Amniotic stem cell (primary cell): ENCODE measurements around the gene TUT4.

Experiments
- DNase-seq: peaks from one replicate; lab custom pipeline; 2025; lab: John Stamatoyannopoulos, UW

The TUT4 gene

DNA sequence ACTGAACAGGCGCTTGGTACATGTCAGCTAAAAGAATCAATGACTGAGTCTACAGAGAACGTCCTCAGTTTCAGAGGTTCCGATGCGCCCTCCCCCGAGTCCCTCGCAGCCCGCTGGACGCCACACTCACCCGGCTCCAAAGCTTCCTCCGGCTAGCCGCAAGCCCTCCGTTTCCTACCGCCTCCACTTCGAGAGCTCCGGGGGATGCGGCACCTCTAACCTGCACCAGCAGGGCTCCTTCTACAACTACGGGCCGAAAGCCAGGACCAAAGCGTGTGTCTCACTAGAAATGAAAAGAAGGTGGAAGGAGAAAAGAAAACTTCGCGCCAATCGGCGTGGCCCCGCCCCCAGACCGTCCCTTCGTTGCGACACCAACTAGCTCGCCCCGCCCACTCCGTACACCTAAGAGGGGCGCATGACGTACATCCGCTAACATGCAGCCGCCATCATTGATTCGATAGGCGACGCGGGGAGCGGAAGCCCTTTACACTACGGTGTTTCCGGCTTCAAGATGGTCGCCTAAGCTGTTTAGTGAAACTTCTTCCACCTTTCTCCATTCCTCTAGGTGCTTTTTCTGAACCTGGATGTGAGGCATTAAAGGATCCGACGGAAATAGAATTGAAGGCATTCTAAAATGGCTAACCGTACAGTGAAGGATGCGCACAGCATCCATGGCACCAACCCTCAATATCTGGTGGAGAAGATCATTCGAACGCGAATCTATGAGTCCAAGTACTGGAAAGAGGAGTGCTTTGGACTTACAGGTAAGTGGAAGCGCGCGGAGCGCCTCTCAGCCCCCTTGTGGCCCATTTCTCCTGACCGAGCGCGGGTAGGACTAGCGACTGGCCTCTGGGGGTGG lies 148.5 kb downstream of the TUT4 start, which contains the start of the genes ORC1 and PRPF38A:
Gene ORC1 (minus strand): TSS at position 308 of the 859 bp plus-strand sequence. CDS start 2,200 bp downstream, outside the sequence.
Gene PRPF38A (plus strand): TSS at position 487 of the 859 bp plus-strand sequence. CDS start 148 bp downstream, at position 635.
- DNase-seq: peak; percentile 97

DNA sequence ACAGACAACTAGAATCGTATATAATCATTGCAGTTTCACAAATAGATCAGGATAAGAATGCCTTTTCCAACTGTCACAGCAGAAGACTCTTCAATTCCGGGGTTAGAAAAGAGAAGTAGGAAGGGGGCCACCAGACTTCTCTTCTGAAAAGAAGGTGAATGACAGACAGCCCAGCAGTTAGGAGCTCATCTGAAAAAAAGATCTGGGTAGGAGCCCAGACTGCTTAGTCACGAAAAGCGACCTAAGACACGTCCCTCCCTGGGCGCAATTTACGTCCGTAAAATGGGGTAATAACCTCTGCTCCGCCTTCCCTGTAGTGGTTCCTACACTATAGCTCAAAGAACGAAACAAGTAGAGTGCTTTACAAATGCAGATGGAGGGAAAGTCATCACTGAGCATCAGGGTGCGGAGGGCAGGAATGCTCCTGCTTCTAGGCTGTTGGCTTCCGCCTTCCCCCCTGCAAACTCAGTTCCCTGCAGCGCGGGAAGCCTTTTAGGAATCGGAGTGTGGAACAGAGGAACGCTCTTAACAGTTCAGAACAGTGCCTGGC lies 149.3 kb downstream of the TUT4 start:
- DNase-seq: peak; percentile 48

- DNase-seq: no peak
Measured at GRCh38 chr1:52402860-52403240, 150.0 kb downstream of the TUT4 start.

DNA sequence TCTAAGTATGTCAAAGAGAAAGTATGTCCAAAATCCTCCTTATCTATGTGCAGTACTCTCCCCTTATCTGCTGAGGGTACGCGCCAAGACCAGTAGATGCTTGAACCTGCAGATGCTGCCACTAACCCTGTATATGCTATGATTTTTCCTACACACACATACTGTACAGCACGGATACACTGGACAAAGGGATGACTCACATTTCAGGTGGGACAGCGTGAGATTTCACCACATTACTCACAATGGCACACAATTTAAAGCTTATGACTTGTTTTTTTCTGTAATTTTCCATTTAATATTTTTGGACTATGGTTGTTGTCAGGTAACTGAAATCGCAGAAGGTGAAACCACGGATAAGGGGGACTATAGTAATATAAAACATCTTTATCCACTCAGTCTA lies 152.8 kb downstream of the TUT4 start:
- DNase-seq: no peak

- DNase-seq: no peak
Measured at GRCh38 chr1:52399629-52400028, 153.3 kb downstream of the TUT4 start.

DNA sequence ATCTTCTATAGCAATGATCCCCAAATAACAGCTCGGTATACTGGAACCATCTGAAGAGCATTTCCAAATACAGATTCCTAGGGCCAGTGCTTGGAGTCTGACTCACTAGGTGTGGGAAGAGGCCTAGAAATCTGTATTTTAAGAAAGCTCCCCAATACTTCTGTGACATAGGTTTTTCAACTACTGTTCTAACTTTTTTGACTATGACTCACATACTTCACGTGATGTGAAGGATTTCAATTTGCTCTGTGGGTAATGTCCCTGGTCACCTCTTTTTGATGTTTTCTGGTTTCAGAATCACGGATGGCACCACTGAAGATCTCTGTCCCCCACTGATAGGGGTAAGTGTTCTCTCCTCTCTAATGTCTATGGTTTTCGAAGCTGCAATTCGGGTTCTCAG lies 159.7 kb downstream of the TUT4 start:
- DNase-seq: no peak

DNA sequence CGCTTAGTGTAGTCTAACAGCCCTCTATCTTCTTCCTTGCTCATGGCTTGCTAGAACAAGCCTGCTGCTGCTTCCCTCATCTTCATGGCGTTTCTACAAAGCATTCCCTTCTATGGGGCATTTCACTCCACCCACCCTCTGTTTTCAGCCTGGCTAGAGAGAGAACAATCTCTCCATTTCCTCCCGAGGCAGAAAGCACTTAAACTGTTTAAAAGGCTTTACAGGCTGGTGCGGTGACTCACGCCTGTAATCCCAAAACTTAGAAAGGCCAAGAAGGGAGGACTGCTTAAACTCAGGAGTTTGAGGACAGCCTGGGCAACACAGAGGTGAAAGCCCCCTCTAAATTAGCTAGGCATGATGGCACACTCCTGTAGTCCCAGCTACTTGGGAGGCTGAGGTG lies 166.4 kb downstream of the TUT4 start:
- DNase-seq: no peak

GRCh38 chr1:52385376-52385775 lies 167.5 kb downstream of the TUT4 start:
- no peak for DNase-seq
